Measurements from ENCODE around the gene TREH.
A peak's percentile ranks its signal among the peaks of the same experiment; 100 is the strongest.
"Not testable (repeated sequence)": the region's sequence is repeated elsewhere in the genome, so short reads cannot be mapped to it uniquely, and the experiment has no call there.

Gene TREH

GRCh38 chr11:118679483-118679882 lies at the start of gene TREH:
Gene TREH, minus strand, starts transcription at chr11:118679650. Its CDS starts 23 bp downstream, at chr11:118679627.
- TF ChIP-seq CTCF (conservative IDR thresholded peaks at IDR 0.05): no peak

GRCh38 chr11:118728112-118728511 lies 48.7 kb upstream of the TREH start:
- not testable (repeated sequence) for H3K27ac ChIP-seq

More at GRCh38 chr11:118679483-118679882, at the start of gene TREH:
- H3K27ac ChIP-seq: no peak within 1 kb of the TSS

GRCh38 chr11:118727721-118728066 lies 48.2 kb upstream of the TREH start:
- H3K27ac ChIP-seq: not testable (repeated sequence)

GRCh38 chr11:118727001-118727720 lies 47.7 kb upstream of the TREH start:
- H3K27ac ChIP-seq: not testable (repeated sequence)

GRCh38 chr11:118721478-118722015 lies 42.1 kb upstream of the TREH start:
- not testable (repeated sequence) for H3K27ac ChIP-seq

GRCh38 chr11:118720740-118721139 lies 41.3 kb upstream of the TREH start:
- H3K27ac ChIP-seq: not testable (repeated sequence)

GRCh38 chr11:118720078-118720477 lies 40.6 kb upstream of the TREH start:
- not testable (repeated sequence) for H3K27ac ChIP-seq

- H3K27ac ChIP-seq: not testable (repeated sequence)
These were observed 39.1 kb upstream of the TREH start for GRCh38 chr11:118718562-118718961.

GRCh38 chr11:118717733-118718132 lies 38.3 kb upstream of the TREH start:
- H3K27ac ChIP-seq: not testable (repeated sequence)

- not testable (repeated sequence) for H3K27ac ChIP-seq
These were observed 37.8 kb upstream of the TREH start for GRCh38 chr11:118717221-118717620.

- TF ChIP-seq CTCF (conservative IDR thresholded peaks at IDR 0.05): no peak
- H3K27ac ChIP-seq: 0 out of 2 replicates have a peak overlapping the region, but pooled peaks have one; percentile 18
These were observed 36.4 kb upstream of the TREH start for GRCh38 chr11:118715837-118716260.

- H3K27ac ChIP-seq: 0 out of 2 replicates have a peak overlapping the region, but pooled peaks have one; percentile 18
- TF ChIP-seq CTCF (conservative IDR thresholded peaks at IDR 0.05): no peak
These were observed 35.9 kb upstream of the TREH start for GRCh38 chr11:118715245-118715831.

- no peak overlapping the region for H3K27ac ChIP-seq
These were observed 35.4 kb upstream of the TREH start for GRCh38 chr11:118714816-118715215.

GRCh38 chr11:118714416-118714815 lies 35.0 kb upstream of the TREH start:
- not testable (repeated sequence) for H3K27ac ChIP-seq

More at GRCh38 chr11:118714816-118715215, 35.4 kb upstream of the TREH start:
- no peak for TF ChIP-seq CTCF (conservative IDR thresholded peaks at IDR 0.05)
